Activated T-helper 1 cell treated with Interleukin-2 at 50 U/mL for 16 hours (primary cell): Measurements from ENCODE around the gene RNF214.
"Not testable (repeated sequence)": the region's sequence is repeated elsewhere in the genome, so short reads cannot be mapped to it uniquely, and the experiment has no call there.

Experiments used
- DNase-seq: peaks from one replicate; pipeline ENCODE4 v3.0.0-alpha.2; 2020; ENCODE audit warnings: low read depth

The RNF214 gene

DNA sequence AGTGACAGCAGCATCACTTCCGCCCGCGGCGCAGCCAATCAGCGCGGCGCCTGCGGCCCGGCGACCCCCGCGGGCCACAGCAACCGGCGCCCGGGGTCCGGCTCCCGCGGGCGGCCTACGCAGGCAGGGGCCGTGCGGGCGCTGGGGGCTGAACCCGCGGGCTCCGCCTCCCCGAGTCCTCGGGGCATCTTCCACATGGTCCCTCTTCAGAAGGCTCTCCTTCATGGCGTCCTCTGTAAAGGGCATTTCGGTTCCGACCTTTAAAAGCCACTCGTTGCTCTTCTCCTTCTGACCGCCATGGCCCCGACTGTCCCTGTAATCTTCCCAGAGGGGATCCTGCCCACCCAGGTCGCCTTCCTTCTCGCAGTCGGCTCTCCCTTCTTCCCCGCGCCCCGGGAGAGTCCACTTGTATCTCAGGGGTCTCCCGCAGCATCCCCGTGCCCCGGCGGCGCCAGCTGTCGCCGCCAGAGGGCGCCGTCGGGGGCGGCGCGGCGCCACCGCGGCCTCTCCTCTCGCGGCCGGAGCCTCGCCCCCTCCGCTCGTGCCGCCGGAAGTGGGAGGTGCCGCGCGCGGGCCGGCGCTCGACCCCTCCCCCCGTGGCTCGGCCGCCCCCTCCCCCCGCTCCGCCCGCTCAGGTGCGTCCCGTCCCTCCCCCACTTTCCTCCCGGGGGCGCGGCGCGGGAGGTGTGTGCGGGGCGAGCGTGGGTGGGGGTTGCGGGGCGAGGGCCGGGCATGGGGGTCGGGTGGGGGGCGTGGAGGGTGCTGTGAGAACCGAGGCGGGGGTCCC is at the start of gene RNF214:
RNF214 (plus strand) TSS at position 580 of the 787 bp plus-strand sequence. CDS start 1,602 bp downstream, outside the sequence.
- peak; percentile 72 for DNase-seq

DNA sequence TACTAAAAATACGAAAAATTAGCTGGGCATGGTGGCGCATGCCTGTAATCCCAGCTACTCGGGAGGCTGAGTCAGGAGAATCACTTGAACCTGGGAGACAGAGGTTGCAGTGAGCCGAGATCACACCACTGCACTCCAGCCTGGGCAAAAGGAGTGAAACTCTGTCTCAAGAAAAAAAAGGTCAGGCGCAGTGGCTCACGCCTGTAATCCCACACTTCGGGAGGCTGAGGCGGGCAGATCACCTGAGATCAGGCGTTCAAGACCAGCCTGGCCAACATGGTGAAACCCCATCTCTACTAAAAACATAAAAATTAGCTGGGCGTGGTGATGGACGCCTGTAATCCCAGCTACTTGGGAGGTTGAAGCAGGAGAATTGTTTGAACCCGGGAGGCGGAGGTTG is 49.3 kb upstream of the RNF214 start:
- not testable (repeated sequence) for DNase-seq

DNA sequence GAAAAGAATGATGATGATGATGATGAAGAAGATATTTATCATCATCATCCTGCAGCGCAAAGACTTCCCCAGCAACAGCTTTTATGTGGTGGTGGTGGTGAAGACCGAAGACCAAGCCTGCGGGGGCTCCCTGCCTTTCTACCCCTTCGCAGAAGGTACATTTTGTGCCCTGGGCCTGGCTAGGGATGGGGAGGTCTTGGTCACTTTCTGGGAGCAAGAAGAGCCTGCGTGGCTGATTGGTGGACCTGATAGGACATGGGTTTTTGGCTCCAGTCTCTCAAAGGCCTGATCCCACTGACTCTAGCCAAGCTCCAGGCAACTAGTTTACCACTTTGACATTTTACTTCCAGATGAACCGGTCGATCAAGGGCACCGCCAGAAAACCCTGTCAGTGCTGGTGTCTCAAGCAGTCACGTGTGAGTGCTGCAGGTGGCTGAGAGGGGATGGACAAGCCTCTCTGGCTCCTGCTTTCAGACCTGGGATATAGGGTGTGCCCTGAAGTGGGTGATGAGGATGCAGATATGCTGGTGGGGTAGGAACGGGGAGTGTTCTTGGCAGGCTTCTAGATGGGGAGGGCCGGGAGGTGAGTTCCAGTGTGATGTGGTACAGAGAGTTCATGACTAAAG is 48.6 kb upstream of the RNF214 start:
- no peak for DNase-seq

DNA sequence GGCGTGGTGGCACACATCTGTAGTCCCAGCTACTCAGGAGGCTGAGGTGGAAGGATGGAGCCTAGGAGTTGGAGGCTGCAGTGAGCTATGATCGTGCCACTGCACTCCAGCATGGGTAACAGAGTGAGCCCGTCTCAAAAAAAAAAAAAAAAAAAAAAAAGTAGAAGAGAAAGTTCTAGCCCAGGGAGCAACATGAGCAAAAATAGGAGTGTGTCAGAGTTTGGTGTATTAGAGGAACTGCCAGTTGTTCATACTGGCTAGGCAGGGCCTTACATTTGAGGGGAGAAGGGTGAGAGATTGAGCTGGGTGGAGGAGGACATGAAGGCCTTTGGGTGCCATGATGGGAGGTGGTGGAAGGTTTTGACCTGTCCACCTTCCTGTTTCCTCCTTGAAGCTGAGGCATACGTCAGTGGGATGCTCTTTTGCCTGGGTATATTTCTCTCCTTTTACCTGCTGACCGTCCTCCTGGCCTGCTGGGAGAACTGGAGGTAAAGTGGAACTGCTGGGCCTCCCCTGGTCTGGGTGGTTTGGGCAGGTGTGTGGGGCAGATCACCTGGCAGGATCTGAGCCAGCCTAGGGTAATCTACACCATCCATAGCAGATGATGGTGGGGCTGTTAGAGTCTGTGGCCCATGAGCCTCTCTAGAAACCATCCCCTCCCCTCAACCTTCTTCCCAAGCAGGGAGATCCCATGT is 46.6 kb upstream of the RNF214 start:
- no peak for DNase-seq

DNA sequence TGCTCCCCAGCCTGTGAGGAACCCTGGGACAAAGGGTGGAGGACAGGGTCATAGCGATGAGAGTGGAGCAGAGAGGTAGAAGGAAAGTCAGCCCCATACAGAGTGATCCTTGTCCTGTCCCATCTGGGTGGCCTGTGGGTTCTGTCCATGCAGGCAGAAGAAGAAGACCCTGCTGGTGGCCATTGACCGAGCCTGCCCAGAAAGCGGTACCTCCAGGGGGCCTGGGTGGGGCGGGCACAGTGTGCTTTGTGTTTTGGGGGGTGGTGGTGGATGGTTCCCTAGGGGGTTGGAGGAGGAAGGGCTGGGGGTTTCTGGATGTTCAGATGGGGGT is 46.1 kb upstream of the RNF214 start:
- no peak for DNase-seq

DNA sequence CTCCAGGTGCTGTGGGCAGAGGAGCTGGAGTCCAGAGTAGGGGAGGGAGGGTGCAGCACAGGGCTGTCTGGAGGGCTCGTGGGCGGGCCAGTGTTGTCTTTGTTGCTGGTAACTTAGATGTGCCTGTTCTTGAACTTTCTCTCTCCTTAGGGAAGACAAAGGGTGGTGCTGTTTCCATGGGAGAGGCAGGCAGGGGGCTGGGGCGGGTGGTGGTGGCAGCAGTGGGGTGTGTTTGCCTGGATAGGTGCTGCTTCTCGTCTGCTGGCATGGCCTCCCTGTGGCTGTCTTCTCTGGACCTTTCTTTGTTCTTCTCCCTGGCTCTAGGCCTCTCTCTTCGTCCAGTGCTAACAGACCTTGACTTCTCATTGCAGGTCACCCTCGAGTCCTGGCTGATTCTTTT is 45.5 kb upstream of the RNF214 start:
- DNase-seq, result no peak

DNA sequence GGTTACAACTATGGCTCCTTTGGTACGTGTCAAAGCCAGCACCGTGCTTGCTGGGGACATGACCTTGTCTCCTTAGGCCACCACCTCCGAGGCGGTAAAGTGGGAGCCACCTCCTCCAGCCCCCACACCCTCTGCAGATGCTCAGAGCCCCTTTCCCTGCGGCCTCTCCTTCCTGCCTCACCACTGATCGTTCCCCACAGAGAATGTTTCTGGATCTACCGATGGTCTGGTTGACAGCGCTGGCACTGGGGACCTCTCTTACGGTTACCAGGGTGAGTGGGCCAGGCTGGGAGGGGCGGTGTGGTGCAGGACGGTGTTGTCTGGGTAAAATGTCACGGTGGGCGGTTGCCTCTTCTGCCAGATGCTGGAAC is 45.1 kb upstream of the RNF214 start:
- no peak for DNase-seq

DNA sequence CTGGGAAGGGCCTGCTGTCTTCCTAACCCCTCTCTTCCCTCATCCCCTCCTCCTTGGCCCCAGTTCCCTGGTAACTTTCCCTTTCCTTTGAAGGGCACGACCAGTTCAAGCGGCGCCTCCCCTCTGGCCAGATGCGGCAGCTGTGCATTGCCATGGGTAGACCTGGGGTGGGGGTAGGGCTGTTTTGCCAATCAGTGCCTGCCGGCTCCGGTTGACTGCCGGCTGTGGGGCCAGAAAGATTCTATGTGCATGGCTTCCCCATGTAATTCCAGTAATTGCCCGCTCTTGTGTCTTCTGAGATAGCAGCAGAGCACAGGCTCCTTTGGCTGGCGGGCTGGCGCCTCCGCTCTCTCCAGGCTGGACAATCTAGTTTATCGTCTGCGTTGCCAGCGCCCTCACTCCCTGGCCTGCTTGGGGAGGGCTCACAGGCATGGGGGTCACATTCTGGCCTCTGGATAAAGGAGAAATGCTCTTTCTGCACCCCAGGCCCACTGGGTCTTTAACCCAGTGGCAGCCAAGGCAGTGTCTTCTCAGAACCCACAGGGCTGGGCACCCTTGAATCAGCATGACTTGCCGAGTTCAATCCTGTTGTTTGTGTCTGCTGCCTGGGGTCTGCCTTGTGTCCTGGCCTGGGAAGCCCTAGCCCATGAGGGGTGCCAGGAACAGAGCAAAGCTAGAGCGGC is 44.5 kb upstream of the RNF214 start:
- DNase-seq, result no peak

DNA sequence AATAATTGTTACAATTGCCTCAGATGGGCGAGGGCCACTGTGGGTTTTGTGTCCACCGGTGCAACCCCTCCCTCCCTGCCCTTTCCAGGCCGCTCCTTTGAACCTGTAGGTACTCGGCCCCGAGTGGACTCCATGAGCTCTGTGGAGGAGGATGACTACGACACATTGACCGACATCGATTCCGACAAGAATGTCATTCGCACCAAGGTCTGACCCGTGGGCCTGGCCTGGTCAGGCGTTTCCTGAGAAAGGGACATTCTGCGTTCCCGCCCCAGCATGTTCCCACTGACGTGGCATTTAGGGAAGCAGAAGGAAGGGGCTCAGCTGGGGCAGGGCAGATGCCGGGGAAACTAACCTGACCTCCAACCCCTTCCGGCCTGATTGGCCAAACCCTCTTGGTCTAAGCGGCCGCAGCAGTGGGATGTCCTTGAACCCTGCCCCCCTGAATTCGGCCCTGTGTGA is 43.8 kb upstream of the RNF214 start:
- DNase-seq, result no peak

DNA sequence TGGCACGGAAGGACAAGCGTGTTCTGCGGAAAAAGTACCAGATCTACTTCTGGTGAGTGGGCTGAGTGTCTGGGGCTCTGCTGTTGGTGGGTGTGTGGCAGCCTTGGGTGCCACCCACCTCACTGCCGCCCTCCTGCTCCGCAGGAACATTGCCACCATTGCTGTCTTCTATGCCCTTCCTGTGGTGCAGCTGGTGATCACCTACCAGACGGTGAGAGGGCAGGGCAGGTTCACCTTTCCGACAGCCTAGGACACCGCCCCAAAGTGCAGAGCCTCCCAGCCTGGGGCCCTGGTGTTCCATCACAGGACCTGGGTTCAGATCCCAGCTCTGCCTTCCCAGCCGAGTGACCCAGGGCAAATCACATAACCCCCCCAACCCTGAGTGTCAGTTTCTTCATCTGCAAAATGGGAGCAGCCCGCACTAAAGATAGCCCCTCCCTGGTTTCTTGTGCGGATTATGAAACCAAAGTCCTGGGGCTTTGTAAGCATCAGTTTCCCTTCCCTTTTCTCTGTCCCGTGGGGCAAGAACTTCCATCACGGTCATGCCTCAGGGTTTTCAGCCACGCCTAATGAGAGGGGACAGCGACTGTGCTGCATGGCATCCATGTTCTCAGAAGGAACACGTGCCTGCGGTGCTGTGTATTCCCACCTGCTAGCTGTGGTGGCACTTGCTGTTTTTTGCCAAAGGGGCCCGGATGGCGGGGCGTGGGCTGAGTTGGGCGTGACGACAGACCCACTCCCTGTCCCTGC is 43.1 kb upstream of the RNF214 start:
- DNase-seq, result no peak

DNA sequence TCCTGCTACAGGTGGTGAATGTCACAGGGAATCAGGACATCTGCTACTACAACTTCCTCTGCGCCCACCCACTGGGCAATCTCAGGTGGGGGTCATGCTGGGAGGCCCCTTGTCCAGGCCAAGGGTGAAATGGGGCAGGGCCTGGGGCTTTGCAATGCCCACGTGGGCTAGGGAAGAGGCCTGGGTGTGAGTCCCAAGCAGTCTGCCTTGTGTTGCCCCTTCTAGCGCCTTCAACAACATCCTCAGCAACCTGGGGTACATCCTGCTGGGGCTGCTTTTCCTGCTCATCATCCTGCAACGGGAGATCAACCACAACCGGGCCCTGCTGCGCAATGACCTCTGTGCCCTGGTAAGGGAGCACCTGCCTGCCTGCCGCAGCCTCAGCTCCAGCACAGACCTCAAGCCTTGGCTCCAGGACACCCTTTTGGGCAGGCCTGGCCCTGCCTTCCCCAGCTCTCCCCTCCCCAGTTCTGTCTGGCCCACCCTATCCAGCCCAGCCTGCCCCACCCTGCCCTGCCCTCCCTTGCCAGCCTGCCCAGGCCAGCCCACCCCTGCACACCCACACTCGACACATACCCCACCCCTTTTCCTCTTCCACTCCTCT is 42.4 kb upstream of the RNF214 start:
- no peak for DNase-seq

DNA sequence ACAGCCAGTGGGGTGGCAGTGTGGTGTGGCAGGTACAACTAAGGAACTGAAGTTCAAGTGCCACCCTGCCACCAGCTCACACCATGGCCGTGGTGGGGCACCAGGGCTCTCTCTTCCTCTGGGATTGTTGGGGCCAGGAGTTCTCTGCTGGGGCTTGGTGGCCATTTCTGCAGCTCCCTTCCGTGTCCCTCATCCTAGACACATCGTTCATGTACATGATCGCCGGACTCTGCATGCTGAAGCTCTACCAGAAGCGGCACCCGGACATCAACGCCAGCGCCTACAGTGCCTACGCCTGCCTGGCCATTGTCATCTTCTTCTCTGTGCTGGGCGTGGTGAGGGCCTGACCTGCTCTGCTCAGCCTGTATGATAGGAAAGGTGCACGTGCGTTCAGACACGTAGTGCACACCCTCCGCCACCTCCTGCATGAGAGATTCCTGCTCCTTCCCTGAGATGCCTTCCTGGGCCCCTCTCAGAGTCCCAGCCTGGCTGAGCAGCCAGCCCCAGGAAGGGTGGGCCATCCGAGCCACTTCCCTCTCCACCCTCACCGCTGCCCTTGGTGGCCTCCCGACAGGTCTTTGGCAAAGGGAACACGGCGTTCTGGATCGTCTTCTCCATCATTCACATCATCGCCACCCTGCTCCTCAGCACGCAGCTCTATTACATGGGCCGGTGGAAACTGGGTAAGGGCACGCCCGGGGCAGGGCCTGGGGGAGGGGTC is 40.6 kb upstream of the RNF214 start:
- no peak for DNase-seq

DNA sequence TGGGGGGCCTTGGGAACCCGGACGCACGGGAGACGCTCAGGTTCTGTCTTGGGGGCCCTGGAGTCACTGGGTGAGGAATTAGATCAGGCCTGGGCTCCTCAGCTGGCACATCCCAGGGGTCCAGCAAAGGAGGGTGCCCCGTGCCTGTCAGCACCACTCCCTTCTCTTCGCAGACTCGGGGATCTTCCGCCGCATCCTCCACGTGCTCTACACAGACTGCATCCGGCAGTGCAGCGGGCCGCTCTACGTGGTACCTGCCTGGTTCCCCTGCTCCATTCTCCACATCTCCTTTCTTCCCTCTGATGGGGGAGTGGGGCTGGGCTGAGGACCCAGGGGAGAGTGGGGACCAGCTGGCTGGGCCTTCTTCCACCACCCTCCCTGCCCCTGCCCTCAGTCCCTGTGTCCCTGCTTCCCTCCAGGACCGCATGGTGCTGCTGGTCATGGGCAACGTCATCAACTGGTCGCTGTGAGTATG is 40.0 kb upstream of the RNF214 start:
- DNase-seq, result no peak

DNA sequence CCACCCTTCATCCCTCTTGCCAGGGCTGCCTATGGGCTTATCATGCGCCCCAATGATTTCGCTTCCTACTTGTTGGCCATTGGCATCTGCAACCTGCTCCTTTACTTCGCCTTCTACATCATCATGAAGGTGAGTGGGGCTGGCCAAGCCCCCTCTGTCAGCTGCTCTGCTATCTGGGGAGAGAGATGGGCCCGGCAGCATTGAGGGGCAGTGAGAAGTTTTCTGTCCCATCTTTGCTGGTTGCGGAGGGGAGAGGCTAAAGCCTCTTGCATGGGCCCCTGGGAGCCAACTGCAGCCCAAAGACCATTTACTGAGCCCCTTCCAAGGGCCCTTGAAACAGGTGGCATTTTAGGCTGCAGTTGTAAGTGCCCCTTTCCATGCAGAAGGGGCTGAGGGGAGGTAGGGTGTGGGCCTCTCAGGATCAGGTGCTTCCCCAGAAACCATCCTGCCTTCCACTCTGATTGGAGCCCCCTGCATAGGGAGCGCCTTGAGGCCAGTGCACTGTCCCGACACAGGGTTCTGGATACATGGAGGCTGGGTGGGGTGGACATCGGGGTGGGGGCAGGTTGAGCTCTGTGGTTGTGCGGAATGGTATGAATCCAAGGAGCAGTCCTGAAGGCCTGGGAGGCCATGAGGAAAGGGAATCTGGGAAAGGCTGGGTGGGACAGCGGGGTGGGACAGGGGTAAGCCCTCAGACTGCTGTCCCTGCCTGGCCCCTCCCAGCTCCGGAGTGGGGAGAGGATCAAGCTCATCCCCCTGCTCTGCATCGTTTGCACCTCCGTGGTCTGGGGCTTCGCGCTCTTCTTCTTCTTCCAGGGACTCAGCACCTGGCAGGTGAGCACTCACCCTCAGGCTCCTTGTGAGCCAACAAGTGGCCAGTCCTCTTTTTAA is 39.1 kb upstream of the RNF214 start:
- DNase-seq, result no peak

DNA sequence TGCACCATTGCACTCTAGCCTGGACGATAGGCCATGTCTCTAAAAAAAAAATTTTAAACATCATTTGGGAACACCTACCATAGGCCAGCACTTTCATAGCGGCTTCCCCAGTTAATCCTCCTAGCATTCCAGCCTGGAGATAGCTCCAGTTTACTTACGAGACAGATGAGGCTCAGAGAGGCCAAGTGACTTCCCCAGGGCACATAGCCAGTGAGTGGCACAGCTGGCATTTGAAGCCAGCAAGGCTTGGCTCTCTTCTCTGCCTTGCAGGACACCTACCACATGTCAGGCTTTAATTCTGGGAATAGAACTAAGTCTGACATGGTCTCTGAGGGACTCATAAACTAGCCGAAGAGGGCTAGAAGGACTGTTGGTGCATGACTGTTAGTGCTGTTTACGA is 38.2 kb upstream of the RNF214 start:
- DNase-seq, result no peak

DNA sequence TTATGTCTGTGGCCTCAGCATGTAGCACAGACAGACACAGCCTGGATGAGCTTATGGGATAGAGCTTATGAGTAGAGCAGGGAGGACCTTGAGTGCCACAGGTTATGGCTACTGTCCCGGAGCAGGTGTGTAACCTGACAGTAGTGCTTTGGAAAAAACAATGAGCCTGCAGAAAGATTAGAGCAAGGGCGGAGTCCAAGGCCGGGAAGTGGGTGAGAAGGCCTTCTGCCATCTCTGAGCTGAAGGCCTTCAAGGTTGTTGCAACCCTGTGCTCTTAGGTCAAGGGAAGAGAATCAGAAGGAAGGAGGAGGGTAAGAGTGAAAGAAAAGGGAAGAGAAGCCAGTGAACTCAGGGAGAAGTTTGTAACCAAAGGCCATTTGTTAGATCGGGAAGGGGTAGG is 37.2 kb upstream of the RNF214 start:
- no peak for DNase-seq

DNA sequence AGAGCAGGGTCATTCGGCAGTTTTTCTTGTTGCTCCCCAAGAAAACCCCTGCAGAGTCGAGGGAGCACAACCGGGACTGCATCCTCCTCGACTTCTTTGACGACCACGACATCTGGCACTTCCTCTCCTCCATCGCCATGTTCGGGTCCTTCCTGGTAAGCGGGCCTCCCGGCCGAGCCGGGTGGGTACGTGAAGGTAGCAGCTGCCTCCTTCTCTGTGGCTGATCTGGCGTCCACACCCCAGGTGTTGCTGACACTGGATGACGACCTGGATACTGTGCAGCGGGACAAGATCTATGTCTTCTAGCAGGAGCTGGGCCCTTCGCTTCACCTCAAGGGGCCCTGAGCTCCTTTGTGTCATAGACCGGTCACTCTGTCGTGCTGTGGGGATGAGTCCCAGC is 36.7 kb upstream of the RNF214 start:
- no peak for DNase-seq

DNA sequence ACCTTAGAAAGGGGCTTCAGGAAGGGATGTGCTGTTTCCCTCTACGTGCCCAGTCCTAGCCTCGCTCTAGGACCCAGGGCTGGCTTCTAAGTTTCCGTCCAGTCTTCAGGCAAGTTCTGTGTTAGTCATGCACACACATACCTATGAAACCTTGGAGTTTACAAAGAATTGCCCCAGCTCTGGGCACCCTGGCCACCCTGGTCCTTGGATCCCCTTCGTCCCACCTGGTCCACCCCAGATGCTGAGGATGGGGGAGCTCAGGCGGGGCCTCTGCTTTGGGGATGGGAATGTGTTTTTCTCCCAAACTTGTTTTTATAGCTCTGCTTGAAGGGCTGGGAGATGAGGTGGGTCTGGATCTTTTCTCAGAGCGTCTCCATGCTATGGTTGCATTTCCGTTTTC is 35.5 kb upstream of the RNF214 start:
- DNase-seq, result no peak
